Upper lobe of right lung (tissue), 1 donor: ENCODE measurements around the gene NEK1. TPM values are rescaled to one million over a fixed set of nuclear protein-coding genes. Genes with fewer than 3 reads are reported as not detected.
"Not testable (repeated sequence)": the region's sequence is repeated elsewhere in the genome, so short reads cannot be mapped to it uniquely, and the experiment has no call there.

Source experiments
- ATAC-seq: fragments of 200-7000 bp; cut with Tn5 transposase; one replicate; pipeline ENCODE4 v1.9.1; 2020; ENCODE audit warnings: mild to moderate bottlenecking, moderate library complexity
- DNase-seq: peaks from one replicate; pipeline ENCODE4 v3.0.0-alpha.2; 2020
- H3K27ac ChIP-seq: fragments of 200-600 bp; one replicate; pipeline ENCODE4 v1.8.0; 2022
- H3K27me3 ChIP-seq: fragments of 200-600 bp; one replicate; pipeline ENCODE4 v1.8.0; 2022; ENCODE audit warnings: mild to moderate bottlenecking
- H3K36me3 ChIP-seq: fragments of 200-600 bp; one replicate; pipeline ENCODE4 v1.8.0; 2022
- H3K4me1 ChIP-seq: fragments of 200-600 bp; one replicate; pipeline ENCODE4 v1.8.0; 2022
- H3K4me3 ChIP-seq: fragments of 200-600 bp; one replicate; pipeline ENCODE4 v1.8.0; 2022; ENCODE audit warnings: mild to moderate bottlenecking
- H3K9me3 ChIP-seq: fragments of 200-600 bp; one replicate; pipeline ENCODE4 v1.8.0; 2022
- CTCF ChIP-seq: fragments of 200-600 bp; IDR thresholded peaks from one replicate; pipeline ENCODE4 v1.8.0; 2022; ENCODE audit warnings: antibody characterized with exemption
- intact Hi-C: fragments of 100-400 bp; cut with DNase I; formaldehyde crosslinking; loops from one replicate; pipeline ENCODE4 v1.11.0; 2022
- total RNA-seq: library from RNA; stranded (reverse); fragmentation: NEBNext Ultra II Directional; extraction: Animal tissue kit (Norgen Biotek cat#: 25700); gene quantifications from one replicate; pipeline ENCODE4 v1.2.1, GENCODE V29; 2021
- donor health status: DM: no; HTN: yes; CAD: no; lungs with severe emphysema.

Gene NEK1
- total RNA-seq, 1 donor from 2014 or later, result 13.5 TPM

DNA sequence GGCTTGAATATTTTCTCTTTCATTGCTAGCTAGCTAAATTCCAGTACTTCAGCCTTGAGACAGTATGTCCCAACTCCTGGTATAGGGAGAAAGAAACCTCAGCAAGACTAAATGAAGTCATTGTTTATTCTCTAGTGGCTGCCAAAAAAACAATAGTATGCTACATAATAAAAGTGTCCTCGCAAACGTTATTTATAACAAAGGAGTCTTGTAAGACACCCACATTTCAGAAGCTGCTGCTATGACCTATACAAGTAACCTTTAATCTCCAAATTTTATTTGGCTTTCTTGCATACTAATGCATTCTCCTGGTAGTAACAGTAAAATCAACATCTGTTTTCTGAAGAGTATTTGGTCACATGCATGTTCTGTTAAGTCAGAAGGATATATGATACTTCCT lies 28.8 kb downstream of the NEK1 start:
- DNase-seq (no peak), ATAC-seq (no peak)
- Histone ChIP-seq H3K9me3 (no peaks in the 10 kb centered on the region), H3K4me3 (no peak overlapping the region), H3K4me1 (no peaks in the 10 kb centered on the region), H3K27me3 (no peaks in the 10 kb centered on the region), H3K36me3 (peaks cover 47% of the 10 kb centered on the region), H3K27ac (no peak overlapping the region)
- intact Hi-C loops, result no loop called here
- no peak for TF ChIP-seq CTCF

- H3K9me3 ChIP-seq, result no peaks in the 10 kb centered on the region
- intact Hi-C loops, result no loop called here
- TF ChIP-seq CTCF, result no peak
- H3K27ac ChIP-seq, result no peak overlapping the region
- peaks cover 40% of the 10 kb centered on the region for H3K36me3 ChIP-seq
- ATAC-seq (no peak), DNase-seq (no peak)
- no peak overlapping the region for H3K4me3 ChIP-seq
- no peaks in the 10 kb centered on the region for H3K4me1 ChIP-seq
- H3K27me3 ChIP-seq, result no peaks in the 10 kb centered on the region
Observed at GRCh38 chr4:169582706-169583105, 29.7 kb downstream of the NEK1 start.

DNA sequence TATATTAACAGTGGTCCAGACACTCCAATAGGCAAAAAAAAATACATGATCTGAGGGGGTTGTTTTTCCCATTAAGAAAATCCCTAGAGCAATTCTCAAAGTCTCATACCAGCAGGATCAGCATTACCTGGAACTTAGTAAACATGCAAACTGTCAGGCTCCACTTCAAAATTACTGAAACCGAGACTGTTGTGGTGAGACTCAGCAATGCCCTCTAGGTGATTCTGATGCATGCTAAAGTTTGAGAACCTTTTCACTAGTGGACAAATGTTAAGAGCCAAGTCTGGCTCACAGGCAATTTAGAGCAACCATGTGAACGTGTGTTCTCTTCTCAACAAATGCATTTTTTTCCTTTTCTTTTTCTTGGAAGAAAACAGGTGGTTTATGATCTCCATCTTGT lies 30.2 kb downstream of the NEK1 start:
- ATAC-seq (no peak), DNase-seq (no peak)
- intact Hi-C loops, result no loop called here
- Histone ChIP-seq H3K4me3 (no peak overlapping the region), H3K27me3 (no peaks in the 10 kb centered on the region), H3K9me3 (no peaks in the 10 kb centered on the region), H3K4me1 (no peaks in the 10 kb centered on the region), H3K36me3 (peaks cover 40% of the 10 kb centered on the region), H3K27ac (no peak overlapping the region)
- TF ChIP-seq CTCF, result no peak

DNA sequence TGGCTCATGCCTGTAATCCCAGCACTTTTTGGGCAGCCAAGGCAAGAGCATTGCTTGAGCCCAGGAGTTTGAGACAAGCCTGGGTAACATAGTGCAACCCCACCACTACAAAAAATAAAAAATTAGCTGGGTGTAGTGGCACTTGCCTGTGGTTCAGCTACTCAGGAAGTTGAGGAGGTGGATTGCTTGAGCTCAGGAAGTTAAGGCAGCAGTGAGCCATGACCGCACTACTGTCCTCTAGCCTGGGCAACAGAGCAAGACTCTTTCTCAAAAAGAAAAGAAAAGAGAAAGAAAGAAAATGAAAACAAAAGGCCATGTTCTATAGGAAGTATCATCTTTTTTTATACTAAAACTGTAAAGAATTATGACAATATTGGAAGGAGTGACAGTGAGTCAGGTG lies 38.5 kb downstream of the NEK1 start:
- intact Hi-C loops, result no loop called here
- TF ChIP-seq CTCF, result no peak
- Histone ChIP-seq H3K36me3 (peaks cover 24% of the 10 kb centered on the region), H3K27me3 (no peaks in the 10 kb centered on the region), H3K9me3 (no peaks in the 10 kb centered on the region), H3K4me1 (no peaks in the 10 kb centered on the region), H3K4me3 (no peak overlapping the region), H3K27ac (no peak overlapping the region)
- ATAC-seq, result no peak
- no peak for DNase-seq

GRCh38 chr4:169571435-169571834 lies 40.9 kb downstream of the NEK1 start:
- H3K4me3 ChIP-seq, result no peak overlapping the region
- H3K27me3 ChIP-seq, result no peaks in the 10 kb centered on the region
- intact Hi-C loops, result no loop called here
- no peak for DNase-seq
- TF ChIP-seq CTCF, result no peak
- no peaks in the 10 kb centered on the region for H3K9me3 ChIP-seq
- ATAC-seq, result no peak
- peaks cover 24% of the 10 kb centered on the region for H3K36me3 ChIP-seq
- no peaks in the 10 kb centered on the region for H3K4me1 ChIP-seq
- no peak overlapping the region for H3K27ac ChIP-seq

DNA sequence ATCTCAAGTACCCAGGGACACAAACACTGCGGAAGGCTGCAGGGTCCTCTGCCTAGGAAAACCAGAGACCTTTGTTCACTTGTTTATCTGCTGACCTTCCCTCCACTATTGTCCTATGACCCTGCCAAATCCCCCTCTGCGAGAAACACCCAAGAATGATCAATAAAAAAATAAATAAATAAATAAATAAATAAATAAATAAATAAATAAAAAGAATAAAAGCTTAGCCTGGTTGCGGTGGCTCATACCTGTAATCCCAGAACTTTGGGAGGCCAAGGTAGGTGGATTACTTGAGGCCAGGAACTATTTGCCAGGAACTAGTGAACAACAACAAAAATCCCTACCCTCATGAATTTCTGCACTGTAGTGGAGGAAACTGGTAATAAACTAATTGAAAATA lies 41.4 kb downstream of the NEK1 start:
- H3K4me1 ChIP-seq, DNase-seq, ATAC-seq, intact Hi-C loops, H3K27ac ChIP-seq, H3K9me3 ChIP-seq, H3K4me3 ChIP-seq, H3K27me3 ChIP-seq: not testable (repeated sequence)
- peaks cover 20% of the 10 kb centered on the region for H3K36me3 ChIP-seq

GRCh38 chr4:169570266-169570665 lies 42.1 kb downstream of the NEK1 start:
- intact Hi-C loops, H3K27me3 ChIP-seq, H3K4me1 ChIP-seq, ATAC-seq, H3K27ac ChIP-seq, H3K4me3 ChIP-seq, DNase-seq, H3K9me3 ChIP-seq: not testable (repeated sequence)
- peaks cover 15% of the 10 kb centered on the region for H3K36me3 ChIP-seq

GRCh38 chr4:169569188-169569587 lies 43.2 kb downstream of the NEK1 start:
- ATAC-seq, H3K4me1 ChIP-seq, H3K9me3 ChIP-seq, H3K36me3 ChIP-seq, H3K27me3 ChIP-seq, intact Hi-C loops, H3K4me3 ChIP-seq, DNase-seq, H3K27ac ChIP-seq: not testable (repeated sequence)
